AG09309 (cell line): ENCODE data around the gene USP10.

Experiments
- DNase-seq: peaks from one replicate; pipeline ENCODE4 v3.0.0-alpha.2; 2010; ENCODE audit warnings: low read depth
- H3K4me3 ChIP-seq: 2 replicates; pipeline ENCODE4 v1.5.1; 2011; ENCODE audit warnings: mild to moderate bottlenecking, low read depth, low read length, moderate library complexity; ENCODE audit not compliant: control insufficient read depth
- CTCF ChIP-seq: IDR thresholded peaks from 2 replicates; pipeline ENCODE4 v1.5.1; 2011; ENCODE audit warnings: mild to moderate bottlenecking, low read depth, low read length, inconsistent platforms; ENCODE audit not compliant: insufficient read depth, control insufficient read depth; ENCODE audit errors: missing control alignments

USP10 gene

GRCh38 chr16:84819644-84820304, 120.0 kb downstream of the USP10 start, which contains the start of gene CRISPLD2:
Gene CRISPLD2, plus strand, starts transcription at chr16:84819985. Its CDS starts 18,511 bp downstream, at chr16:84838496.
- peak within 1 kb of the TSS; percentile 51 for H3K4me3 ChIP-seq
- no peak for DNase-seq
- TF ChIP-seq CTCF: no peak

- H3K4me3 ChIP-seq: peak overlapping the region; percentile 51
- no peak for DNase-seq
- no peak for TF ChIP-seq CTCF
Observed at GRCh38 chr16:84820305-84820684, 120.5 kb downstream of the USP10 start.

- DNase-seq: no peak
- no peak overlapping the region for H3K4me3 ChIP-seq
- no peak for TF ChIP-seq CTCF
Observed at GRCh38 chr16:84820771-84821170, 121.0 kb downstream of the USP10 start.

GRCh38 chr16:84821179-84821578, 121.4 kb downstream of the USP10 start:
- no peak for DNase-seq
- TF ChIP-seq CTCF: no peak
- no peak overlapping the region for H3K4me3 ChIP-seq

GRCh38 chr16:84821728-84822689, 122.2 kb downstream of the USP10 start:
- TF ChIP-seq CTCF: no peak
- H3K4me3 ChIP-seq: no peak overlapping the region
- no peak for DNase-seq

GRCh38 chr16:84822990-84823389, 123.2 kb downstream of the USP10 start:
- no peak overlapping the region for H3K4me3 ChIP-seq
- no peak for TF ChIP-seq CTCF
- DNase-seq: no peak
